GM12874 (cell line): ENCODE results near the gene REG3G.

Experiments used
- CTCF ChIP-seq: IDR thresholded peaks from 2 replicates; pipeline ENCODE4 v1.5.1; 2011; ENCODE audit warnings: low read depth, mild to moderate bottlenecking, control low read depth, low read length, moderate library complexity; ENCODE audit not compliant: insufficient read depth

The REG3G gene

GRCh38 chr2:78984386-78984785 lies 41.1 kb upstream of the REG3G start:
- no peak for TF ChIP-seq CTCF

GRCh38 chr2:78985558-78985957 lies 39.9 kb upstream of the REG3G start:
- TF ChIP-seq CTCF = no peak

DNA sequence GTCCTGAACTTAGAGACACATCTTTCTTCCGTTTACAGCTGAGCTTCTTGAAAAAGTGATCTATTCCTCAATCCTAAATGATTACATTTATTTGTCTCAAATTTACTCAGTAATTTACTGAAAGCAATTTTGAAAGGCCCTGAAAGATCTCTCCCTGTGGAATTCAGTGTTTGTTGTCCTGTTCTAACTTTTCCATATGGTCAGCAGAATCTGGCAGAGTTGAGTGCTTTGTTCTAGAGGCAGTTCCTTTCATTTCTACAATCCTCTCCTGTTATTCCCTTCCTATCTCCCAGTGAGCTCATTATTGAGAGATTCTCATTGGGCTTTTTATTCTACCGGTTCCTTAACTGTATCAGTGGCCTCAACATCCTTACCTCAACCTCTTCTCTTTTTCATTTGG lies 36.5 kb upstream of the REG3G start:
- TF ChIP-seq CTCF = no peak

DNA sequence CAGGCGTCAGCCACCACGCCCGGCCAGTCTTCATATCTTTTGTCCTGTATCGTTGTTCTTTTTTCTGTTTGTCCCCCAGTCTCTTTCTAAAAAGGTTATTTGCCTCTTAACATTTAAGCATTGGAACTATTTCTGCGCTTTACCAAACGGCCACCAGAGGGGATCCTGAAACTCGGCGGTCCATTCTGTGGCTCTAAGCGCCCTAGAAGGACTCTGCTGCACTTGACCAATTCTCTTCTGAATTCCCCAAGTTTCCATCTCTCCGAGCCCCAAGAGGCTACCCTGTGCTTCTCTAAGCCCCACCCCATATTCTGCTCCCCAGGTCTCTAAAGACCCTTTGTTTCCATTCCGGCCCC lies 33.1 kb upstream of the REG3G start:
- TF ChIP-seq CTCF = peak; percentile 61

DNA sequence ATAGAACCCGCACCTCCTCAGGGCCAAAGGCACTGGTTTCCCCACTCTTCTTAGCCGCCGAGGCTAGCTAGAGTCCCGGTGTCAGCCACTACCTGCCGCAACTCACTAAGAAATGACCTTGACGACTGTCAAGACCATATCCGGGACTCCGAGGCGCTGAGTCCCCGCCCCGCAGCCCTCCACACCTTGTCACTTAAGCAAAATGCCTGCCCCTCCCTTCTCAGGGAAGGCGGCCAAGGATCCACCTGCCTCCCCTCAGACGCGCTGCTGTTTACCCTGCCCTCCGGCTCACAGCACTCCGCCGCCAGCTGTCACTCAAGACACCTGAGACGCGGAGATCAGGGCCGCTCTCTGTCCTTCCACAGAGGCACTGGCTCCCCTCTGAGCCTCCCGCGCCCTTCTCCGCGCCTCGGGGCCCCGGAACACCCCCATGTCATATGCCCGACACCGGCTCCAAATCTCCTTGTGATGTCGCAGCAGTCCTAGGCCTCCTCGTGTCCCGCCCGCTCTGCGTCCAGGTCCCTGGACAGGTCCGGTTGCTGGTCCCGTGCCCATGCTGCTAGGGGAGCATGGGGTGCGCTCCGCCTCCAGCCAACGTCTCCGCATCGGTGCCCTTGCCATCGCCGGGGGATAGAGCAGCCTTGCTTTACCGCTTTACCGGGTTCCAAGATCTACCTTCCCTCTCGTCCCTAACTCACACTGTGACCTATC lies 32.5 kb upstream of the REG3G start:
- TF ChIP-seq CTCF = no peak

DNA sequence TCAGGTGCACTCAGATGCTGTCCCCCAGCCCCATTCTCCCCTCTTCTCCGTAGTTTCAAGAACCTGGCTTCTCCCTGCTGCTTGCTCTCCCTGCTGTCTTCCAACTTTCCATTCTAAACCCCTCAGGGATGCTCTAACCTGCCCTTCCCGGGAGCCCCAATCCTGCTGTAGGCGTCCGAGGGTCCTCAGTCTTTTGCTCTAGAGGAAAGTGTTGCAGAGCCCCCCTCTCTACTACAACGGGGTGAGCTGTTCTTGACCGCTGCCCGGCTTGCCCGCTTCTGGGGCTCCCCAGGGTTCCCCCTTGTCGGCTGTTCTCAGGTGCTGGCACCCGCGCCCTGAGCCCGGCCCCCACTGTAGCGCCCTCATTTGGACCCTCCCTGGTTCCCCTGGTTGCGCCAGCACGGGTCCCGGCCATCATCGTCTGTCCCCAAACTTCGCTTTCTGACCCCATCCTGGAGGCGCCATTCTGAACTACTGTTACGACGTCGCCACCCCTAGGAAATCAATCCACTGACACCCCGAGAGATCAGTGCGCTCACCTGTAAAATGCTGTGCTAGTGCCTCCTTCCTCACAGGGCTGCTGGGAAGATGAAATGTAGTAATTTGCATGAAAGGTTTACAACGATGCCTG lies 31.9 kb upstream of the REG3G start:
- no peak for TF ChIP-seq CTCF

DNA sequence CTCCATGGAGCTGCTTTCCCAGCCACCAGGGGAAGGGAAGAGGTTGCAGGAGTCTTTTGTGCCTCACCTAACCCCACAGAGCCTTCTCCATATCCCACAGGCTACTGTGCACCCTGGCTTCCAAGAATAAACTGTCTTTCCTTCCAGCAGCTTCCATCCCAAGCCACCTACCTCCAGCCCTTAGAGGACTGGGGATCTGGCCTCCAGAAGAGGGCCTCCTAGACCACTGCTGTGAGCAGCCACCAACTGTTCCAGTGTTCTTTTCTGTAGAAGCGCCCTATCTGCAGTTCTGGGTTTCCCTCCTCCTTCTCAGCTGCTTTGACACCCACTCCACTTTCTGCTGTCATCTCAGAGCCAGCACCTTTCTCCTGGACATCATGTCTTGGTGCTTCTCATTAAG lies 30.7 kb upstream of the REG3G start:
- TF ChIP-seq CTCF = no peak
